AG08396 (cell line): ENCODE results near the gene PALLD.

Experiments used
- DNase-seq: peaks from one replicate; pipeline ENCODE4 v3.0.0; 2012; ENCODE audit warnings: low spot score, mixed read lengths

PALLD gene

DNA sequence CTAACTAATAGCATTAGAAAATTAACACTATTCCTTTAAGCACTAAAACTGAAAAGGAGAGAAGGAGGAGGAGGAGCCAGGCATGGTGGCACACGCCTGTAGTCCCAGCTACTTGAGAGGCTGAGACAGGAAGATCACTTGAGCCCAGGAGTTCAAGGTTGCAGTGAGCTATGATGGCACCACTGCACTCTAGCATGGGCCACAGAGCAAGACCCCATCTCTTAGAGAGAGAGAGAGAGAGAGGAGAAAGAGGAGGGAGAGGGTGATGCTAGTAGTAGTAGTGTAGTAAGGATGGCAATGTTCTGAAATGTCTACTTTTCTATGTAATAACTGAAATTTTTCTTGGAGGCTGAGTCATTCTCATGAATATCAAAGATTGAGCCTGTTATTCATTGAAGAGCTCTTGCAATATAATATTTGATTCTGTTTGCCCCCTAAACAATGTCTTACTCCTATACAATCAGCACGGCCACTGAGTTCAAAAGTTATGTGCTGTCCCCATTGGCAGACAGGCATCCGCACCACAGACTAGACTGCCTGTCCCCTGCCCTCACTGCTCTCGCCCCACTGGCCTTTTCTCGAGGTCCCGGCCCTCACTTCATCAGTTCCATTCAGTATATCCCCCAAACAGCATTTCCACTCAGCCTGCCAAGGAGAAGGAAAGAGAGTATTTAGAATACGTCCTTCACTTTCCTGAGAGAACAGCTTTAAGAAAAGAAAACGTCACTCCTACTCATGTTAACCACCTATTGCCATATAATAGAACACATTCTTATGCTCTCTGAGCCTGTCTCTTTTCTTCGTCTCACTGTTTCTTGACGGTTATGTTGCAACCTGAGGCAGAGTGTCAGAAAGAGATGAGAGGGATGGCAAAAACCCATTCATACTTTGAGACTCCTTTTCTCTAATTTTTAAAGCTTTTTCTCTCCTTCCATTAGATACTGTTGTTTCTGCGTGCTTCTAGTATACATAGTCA is 238.1 kb downstream of the PALLD start:
- no peak for DNase-seq

DNA sequence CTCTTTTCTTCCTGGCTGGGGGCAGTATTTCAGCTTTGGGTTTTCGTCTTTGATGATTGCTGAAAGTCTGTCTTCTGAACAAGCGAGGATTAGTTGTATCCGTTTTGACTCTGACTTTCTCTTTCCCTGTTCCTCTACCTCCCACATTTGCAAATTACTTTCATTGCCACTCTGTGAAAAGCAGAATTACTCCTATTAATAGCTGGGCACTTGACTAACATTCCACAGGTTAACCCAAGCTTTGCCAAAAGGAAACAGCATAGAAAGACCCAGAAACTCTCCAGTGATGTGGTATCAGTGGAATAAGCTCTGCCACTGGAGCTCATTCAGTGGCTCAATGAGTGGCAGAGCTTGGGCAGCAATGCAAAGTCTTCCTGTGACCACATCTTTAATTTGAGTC is 238.9 kb downstream of the PALLD start:
- no peak for DNase-seq

DNA sequence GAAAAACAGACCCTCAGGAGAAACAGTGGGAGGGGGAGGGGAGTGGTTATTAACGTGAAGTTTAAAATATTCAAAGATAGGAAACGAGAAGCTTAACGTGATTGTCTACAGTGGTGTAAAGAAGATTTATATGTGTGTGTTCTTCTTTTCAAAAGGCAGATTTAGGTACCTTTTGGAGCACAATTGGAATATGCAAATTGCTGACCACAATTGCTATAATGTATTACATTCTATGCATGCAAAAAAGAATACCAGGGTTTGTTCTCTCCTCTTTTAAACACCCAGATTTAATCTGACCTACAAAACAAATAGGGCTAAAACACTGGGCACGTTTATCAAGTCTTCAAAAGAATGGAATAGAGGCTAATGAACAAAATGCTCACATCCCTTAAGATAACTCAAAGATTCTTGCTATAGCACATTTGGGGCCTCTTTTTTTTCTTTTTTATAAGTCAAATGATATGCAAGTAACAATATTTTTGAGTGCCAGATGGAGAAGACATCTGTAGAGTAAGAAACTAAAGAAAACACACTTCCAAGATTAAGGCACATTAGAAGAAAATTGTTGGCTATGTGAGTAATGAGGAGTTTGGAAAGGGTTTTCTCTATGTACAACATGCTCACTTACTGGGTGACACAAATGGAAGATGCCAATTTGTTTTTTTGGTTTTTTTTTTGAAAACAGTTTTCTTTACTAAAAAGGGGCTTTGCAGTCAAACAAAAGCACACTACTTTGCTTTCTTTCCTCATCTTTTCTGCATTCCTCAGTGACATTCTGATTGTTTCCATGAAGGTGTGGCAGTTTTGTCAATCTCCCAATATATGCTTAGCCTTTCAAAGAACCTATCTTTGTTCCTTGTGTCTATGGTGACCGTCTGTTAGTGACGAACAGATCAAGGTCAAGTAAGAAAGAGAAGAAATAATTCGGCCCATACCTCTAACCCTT is 240.3 kb downstream of the PALLD start:
- DNase-seq, result no peak

DNA sequence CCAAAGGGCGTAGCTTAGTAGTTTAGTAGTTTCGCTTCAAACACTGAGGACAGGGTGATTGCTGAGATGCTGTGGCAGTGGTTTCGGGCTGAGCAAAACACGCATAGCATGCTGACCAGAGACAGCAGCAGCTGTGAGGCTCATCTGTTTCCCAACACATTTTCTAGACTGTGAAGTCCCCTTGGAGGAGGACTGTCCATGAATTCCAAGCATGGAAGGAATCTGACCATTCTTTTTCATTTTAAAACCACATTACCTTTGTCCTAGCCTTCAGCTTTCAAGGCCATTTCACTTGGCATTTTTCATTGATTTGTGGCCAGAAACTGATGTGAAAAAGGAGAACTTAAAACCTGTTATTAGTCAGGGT is 240.9 kb downstream of the PALLD start:
- DNase-seq, result peak; percentile 66

DNA sequence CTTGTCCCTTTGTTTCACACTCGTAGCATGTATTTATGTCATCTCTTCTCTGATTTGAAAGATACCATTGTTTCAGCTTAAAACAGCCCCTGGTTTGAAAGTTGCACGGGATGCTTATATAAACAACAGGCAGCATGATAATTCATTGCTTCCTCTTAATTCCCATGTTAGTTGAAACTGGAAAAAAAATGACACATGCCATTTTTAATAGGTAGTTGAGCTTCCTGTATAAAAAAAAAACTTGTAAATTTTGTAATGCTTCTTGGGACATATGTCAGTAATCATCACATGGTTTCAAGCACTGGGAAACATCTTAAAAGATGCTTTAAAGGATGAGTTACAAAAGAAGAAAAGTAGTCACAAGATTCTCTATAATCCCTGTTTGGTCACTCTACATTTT is 243.0 kb downstream of the PALLD start:
- DNase-seq, result no peak

DNA sequence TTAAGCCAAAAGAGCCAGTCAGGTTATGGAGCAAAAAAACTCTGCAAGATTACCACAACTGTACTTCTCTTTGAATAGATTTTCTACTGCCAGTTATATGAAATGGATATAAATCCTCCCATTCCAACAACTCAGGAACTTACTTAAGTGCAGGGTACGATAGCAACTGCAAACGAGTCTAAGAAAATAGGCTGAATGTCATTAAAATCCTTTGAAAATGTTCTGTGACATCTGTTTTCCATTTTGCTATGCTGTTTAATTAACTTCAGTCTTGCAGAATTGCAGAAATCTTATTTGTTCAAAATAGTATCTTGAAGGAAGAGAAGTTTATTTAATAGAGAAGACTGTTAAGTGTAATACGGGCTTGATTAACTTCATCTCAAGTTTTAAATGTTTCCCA is 243.8 kb downstream of the PALLD start:
- DNase-seq, result no peak

DNA sequence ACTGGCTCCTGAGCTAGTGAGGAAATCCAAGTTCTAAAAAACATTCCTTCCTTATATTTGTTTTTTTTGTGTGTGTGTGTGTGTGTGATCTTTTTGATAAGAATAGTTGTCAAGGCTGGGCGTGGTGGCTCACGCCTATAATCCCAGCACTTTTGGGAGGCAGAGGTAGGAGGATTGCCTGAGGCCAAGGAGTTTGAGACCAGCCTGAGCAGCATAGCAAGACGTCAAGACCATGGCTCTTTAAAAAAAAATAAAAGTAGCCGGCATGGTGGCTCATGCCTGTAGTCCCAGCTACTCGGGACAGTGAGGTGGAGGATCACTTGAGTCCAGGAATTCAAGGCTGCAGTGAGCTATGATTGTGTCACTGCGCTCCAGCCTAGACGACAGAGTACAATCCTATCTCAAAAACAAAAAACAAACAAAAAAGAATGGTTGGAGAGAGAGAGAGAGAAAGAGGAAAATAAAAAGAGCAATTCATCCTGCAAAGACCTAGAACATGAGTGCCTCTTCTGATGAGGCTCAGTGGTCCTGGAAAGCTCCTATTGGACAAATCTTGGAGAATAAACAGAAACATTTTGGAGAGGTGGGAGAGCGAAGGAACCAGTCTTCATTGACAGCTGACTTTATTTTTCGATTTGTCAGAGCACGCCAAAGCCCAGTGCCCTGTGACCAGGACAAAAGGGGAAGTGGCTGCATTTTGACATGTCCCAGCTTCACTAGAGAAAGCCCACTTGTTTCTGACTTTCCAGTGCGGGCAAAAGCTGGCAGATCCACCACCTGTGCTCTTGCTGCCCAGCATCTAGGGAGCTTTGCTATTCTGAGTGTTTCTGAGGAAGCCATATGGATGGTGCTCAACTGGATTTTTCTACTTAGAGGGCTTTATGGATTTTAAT is 244.7 kb downstream of the PALLD start:
- no peak for DNase-seq

DNA sequence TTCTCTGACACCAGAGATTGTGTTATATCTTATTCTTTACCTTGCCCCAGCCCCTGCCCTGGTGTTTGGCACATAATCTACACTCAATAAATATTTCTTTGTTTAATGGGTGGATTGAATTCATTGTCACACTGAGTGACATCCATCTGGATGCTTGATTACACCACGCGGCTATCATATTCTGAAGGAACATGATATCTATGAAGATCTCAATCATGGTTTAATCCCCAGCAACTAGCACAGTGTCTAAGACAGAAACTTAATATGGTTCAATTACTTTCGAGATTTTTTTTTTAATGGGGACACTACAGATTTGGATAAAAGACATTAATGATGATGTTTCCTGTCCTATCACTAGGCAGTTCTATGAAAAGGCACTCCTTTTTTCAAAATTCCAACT is 246.3 kb downstream of the PALLD start:
- DNase-seq, result no peak

DNA sequence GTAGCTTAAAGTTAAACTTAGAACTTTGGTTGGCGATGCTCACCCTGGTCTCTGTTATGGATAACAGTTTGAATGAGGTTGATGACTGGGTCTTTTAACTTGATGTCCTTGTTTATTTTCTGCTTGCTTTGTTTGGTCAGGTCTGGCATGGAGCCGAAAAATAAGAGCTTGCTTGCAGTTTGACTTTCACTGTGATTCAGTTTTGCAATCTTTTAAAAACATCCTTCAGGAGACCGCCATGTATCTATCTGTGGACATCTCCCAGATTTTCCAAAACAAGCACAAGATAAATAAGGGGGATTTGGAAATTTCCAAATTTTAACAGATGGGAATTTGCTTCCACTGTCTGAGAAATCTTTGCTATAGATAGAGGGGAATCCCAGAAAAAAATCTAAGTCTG is 246.7 kb downstream of the PALLD start:
- DNase-seq, result no peak

DNA sequence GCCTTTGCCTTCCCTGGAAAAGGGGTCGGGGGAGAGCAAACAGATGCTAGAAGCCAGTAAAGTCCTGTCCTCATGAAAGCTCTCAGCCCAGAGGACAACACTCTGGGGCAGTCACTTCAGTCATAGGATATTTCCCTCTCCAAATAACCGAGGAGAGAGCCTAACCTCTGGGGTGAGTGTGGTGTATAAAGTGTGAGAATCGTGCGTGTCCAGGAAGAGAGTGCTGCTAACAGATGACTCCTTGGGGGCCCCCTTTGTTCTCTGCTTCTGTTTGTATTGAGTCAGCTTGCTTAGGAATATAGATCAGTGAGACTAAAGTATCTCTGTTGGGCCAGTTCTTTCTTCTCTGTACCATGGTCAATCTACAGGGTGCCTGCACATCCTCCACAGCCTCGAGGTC is 247.2 kb downstream of the PALLD start:
- no peak for DNase-seq

DNA sequence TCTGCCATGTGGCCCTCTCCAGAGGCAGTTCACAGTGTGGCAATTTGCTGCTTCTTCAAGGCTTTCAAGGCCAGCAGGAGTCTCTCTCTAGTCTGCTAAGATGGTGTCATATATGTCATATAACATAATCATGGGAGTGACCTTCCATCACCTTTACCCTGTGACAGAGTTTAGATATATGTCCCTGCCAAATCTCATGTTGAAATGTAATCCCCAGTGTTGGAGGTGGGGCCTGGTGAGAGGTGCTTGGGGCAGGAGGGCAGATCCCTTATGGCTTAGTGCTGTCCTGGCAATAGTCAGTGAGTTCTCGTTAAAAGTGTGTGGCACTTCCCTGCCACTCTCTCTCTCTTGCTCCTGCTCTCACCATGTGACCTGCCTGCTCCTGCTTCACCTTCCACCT is 252.0 kb downstream of the PALLD start:
- no peak for DNase-seq

DNA sequence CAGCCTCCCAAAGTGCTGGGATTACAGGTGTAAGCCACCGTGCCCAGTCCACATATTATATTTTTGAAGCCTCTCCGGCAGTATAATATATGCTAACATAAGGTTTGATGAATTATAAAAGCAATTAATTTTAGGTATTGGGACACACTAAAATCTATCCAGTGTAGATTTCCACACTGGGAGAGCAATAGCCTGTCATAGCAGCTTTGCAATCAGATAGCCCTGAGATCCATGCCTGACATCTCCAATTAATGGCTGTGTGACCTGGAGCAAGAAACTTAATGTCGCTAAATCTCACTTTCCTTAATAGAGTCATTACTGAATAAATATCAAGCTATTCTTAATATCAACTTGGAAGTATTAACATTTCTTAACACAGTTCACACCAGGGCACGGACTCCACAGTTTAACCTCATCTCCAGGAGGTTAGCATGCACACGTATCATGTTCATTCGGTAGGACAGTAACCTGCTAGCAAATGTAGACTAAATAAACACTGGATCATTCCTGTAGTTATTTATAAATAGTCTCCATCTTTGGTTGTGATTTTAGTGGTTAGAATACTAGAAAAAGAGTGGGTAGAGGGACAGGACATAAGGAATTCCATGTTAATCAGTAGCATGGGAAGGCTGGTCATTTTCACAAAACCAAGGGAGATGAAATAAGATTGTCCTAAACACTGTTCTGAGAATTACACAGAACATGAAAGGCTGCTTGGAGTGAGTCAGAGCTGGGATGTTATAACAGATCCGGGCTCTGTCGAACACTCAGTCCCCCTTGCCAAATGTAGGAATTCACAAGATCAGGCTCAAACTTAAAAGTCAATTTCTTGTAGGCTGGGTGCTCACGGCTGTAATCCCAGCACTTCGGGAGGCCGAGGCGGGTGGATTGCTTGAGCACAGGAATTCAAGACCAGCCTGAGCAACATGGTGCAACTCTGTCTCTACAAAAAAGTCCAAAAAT is 254.7 kb downstream of the PALLD start:
- peak; percentile 55 for DNase-seq

DNA sequence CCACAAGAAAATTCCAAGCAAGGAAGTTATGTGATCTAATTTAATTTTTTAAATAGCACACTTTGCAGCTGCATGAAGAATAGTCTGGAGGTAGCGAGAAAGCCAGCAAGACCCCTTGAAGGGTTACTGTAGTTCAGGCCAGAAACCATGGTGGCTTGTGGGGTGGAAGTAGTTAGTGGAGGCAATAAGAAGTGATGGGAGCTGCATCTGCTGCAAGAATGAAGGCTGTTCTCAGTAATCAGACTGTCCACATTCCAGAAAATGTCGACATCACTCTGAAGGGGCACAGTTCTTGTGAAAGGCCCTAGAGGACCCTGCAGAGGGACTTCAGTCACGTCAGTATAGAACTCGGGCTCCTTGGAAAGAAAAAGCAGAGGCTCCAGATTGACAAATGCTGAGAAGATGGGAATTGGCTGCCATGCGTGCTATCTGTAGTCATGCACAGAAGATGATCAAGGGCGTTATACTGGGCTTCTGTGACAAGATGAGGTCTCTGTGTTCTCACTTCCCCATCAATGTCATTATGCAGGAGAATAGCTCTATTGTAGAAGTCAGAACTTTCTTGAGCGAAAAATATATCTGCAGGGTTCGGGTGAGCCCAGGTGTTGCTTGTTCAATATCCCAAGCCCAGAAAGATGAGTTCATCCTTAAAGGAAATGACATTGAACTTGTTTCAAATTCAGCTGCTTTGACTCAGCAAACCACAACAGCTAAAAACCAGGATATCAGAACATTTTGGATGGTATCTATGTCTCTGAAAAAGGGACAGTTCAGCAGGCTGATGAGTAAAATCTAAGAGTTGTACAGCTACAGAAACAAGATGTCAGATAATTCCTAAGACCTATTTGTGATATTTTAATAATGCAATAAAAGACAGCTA is 259.0 kb downstream of the PALLD start:
- no peak for DNase-seq

DNA sequence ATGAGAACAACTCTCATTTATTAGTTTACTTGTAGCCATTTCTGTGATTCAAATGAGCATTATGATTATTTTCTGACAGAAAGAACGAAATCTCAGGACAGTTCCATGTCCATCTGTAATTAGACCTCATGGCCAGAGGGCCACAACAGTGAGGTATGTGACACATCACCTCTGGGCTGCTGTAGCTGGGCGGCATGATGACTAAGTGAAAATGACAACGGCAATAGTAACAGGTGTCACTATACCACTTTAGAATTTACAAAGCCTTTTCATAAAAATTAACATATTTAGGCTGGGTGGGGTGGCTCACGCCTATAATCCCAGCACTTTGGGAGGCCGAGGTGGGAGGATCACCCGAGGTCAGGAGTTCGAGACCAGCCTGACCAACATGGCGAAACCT is 260.6 kb downstream of the PALLD start:
- DNase-seq, result no peak

DNA sequence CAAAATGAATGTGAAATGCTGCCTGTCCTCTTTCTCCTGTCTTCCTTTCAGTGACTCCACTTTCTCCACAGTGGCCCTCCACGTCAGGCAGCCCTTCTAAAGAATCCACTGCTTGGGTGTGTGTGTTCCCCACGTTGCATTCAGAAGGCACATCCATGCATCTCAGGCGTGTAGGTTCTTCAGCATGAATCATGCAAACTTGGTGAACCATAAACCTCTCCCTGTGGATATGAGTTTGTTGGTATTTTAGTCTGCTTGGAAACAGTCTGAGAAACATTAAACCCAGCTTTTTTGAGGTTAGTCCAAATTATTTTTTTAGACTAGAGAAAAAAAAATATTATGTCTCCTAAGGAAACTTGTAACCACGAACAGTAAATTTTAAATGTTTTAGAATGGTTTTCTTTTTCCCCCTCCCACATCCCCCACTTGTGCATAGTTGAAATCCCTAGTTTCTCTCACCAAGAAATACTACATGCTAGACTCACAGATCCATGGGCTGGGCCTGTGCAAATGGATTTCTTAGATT is 261.6 kb downstream of the PALLD start:
- peak; percentile 57 for DNase-seq

DNA sequence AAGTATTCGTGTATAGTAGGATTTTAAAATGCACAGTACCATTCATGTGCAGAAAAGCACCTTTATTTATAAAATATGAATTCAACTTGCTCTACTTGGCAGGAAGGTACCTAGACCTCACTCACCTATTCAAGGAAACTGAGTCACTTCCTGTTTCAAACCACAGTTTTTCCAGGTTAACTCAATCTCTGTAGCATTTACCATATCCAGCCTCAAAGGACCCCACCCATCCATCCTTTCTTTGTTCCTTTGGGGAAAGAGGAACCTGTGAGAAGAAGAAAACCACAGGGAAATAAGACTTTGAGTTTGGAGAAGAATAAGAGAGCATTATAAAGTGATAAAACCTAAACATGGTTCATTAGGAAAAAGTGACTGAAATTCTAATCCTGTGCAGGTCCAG is 262.5 kb downstream of the PALLD start:
- no peak for DNase-seq

DNA sequence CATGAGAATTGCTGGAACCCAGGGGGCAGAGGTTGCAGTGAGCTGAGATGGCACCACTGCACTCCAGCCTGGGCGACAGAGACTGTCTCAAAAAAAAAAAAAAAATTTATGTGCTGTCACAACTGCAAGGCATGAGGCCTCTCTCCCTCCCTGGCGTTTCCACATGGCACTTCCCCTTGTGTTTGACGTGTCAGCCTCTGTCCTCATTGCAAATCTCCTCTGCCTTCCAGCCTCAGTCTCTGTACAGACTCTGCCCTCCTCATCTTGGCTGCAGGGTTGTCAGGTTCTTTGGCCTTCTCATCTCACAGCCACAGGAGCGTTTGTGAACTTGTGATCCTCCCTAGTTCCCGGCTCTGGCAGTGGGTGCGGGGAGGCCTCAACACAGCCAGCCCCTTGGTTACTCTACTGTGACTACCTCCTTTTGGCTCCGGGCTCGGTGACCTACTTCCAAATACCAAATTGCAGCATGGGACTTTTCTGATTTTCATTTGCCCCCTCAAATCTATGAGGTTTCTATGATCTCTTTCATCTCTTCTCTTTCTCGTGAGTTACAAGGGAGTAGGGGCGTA is 263.2 kb downstream of the PALLD start:
- no peak for DNase-seq

DNA sequence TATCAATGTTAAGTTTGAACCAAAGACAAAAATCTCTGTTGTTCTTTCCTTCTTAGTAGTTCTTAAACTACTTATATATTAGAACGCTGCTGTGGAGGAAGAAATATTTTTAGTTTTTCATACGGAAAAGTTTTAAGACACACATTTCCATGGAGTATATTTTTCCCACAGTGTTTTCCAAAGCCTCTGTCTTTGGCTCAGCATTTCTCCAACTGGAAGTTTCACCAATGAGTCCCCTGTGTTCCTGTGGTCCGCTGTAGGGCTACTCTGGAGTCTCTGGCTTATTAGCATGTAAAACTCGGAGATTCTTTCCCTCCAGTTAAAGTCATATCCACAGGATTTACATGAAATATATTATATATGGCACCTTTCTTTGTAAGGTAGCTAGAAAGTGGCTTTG is 264.2 kb downstream of the PALLD start:
- no peak for DNase-seq

DNA sequence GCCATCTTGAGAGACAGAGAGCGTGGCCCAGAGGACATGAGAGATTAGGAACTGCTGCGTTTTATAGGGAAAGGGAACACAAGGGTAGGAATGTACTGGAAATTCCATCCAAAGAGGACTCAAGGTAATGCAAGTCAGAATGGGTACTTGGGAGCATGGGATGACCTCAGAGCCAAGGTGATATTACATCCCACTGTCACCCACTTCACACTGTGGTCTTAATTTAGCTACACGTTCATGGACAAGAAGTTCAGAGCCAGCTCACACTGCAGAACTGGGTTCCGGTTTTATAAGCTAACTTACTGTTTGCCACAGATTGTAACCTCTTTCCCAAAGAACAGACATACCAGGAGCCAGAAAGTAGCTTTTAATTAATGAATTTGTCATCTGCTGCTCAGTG is 268.5 kb downstream of the PALLD start:
- DNase-seq, result no peak
